ENCODE results near the gene NFIC.
"Not testable (repeated sequence)": the region's sequence is repeated elsewhere in the genome, so short reads cannot be mapped to it uniquely, and the experiment has no call there.

Gene NFIC

GRCh38 chr19:3398114-3398899 is 31.9 kb downstream of the NFIC start:
- no peak for DNase-seq (ENCODE audit: low spot score)

GRCh38 chr19:3398900-3399278 is 32.5 kb downstream of the NFIC start:
- DNase-seq (ENCODE audit: low spot score), result no peak

- not testable (repeated sequence) for DNase-seq (ENCODE audit: low spot score)
Observed at GRCh38 chr19:3399311-3399710, 32.9 kb downstream of the NFIC start.

GRCh38 chr19:3401004-3401768 is 34.8 kb downstream of the NFIC start:
- DNase-seq (ENCODE audit: low spot score), result no peak

GRCh38 chr19:3402631-3403443 is 36.5 kb downstream of the NFIC start:
- no peak for DNase-seq (ENCODE audit: low spot score)

GRCh38 chr19:3403489-3404323 is 37.3 kb downstream of the NFIC start:
- peak; percentile 51 for DNase-seq (ENCODE audit: low spot score)

- DNase-seq (ENCODE audit: low spot score), result peak; percentile 87
Observed at GRCh38 chr19:3404324-3405260, 38.2 kb downstream of the NFIC start.

- no peak for DNase-seq (ENCODE audit: low spot score)
Observed at GRCh38 chr19:3405261-3405653, 38.9 kb downstream of the NFIC start.

- no peak for DNase-seq (ENCODE audit: low spot score)
Observed at GRCh38 chr19:3406571-3407111, 40.3 kb downstream of the NFIC start.

GRCh38 chr19:3407556-3408516 is 41.5 kb downstream of the NFIC start:
- DNase-seq (ENCODE audit: low spot score), result no peak

- DNase-seq (ENCODE audit: low spot score), result no peak
Observed at GRCh38 chr19:3408996-3409345, 42.6 kb downstream of the NFIC start.

- DNase-seq (ENCODE audit: low spot score), result no peak
Observed at GRCh38 chr19:3409346-3410064, 43.1 kb downstream of the NFIC start.

GRCh38 chr19:3411636-3412035 is 45.3 kb downstream of the NFIC start:
- DNase-seq (ENCODE audit: low spot score), result no peak

GRCh38 chr19:3412066-3412465 is 45.7 kb downstream of the NFIC start:
- DNase-seq (ENCODE audit: low spot score), result no peak

GRCh38 chr19:3413796-3414327 is 47.5 kb downstream of the NFIC start:
- DNase-seq (ENCODE audit: low spot score), result no peak

- DNase-seq (ENCODE audit: low spot score), result no peak
Observed at GRCh38 chr19:3415695-3416094, 49.3 kb downstream of the NFIC start.

- no peak for DNase-seq (ENCODE audit: low spot score)
Observed at GRCh38 chr19:3420244-3420755, 53.9 kb downstream of the NFIC start.

Measured in COLO829 (cell line).